ENCODE results near the gene LRRC2.

LRRC2 gene

GRCh38 chr3:46489875-46490274 is 76.2 kb downstream of the LRRC2 start:
- CTCF ChIA-PET: interaction anchor here (0.8 to 8.4 kb wide), 19 partner anchors 9 to 406 kb away, joined by 3 to 184 read pairs (median 6); partner anchors contain the start of genes CCR5, LRRC2 and RTP3
- Histone ChIP-seq H3K9me3 (ENCODE audit: control extremely low read depth in 1 of 5, control insufficient read depth in 4 of 5, insufficient read depth in 2 of 5, low read depth in 1 of 5, low read length in 4 of 5) (no peaks in the 10 kb centered on the region), H3K4me1 (ENCODE audit: control extremely low read depth in 1 of 4, control insufficient read depth in 4 of 4, insufficient read depth in 4 of 4, low read length in 3 of 4) (peaks cover 0 to 19% (median 9%) of the 10 kb centered on the region in 4 experiments), H3K4me3 (ENCODE audit: control insufficient read depth in 1 of 7, extremely low read depth in 1 of 7, insufficient read depth in 4 of 7, low read depth in 2 of 7, low read length in 6 of 7) (no peak overlapping the region), H3K27me3 (replicated peaks in 2 of 5; ENCODE audit: control insufficient read depth in 4 of 5, insufficient read depth in 5 of 5, low read length in 4 of 5) (peaks cover 0 to 3% (median 0%) of the 10 kb centered on the region in 5 experiments), H3K27ac (ENCODE audit: insufficient read depth in 1 of 2, low read depth in 1 of 2, low read length in 2 of 2, poor library complexity in 1 of 2, severe bottlenecking in 2 of 2) (no peak overlapping the region), H3K36me3 (ENCODE audit: control insufficient read depth in 4 of 4, insufficient read depth in 4 of 4, low read length in 3 of 4) (no peaks in the 10 kb centered on the region)
- POLR2A ChIA-PET: interaction anchor here (1.6 to 2.1 kb wide), 2 partner anchors 49 to 140 kb away, joined by 3 to 7 read pairs; no protein-coding TSS in a partner anchor
- WGBS (ENCODE audit: insufficient coverage): 33% methylated on average over 1 of the region's 1 CpG
- peak in 1 of 3 donors; percentile 7 for DNase-seq

GRCh38 chr3:46489381-46489780 is 76.7 kb downstream of the LRRC2 start:
- Histone ChIP-seq H3K9me3 (ENCODE audit: control extremely low read depth in 1 of 5, control insufficient read depth in 4 of 5, insufficient read depth in 2 of 5, low read depth in 1 of 5, low read length in 4 of 5) (no peaks in the 10 kb centered on the region), H3K27ac (ENCODE audit: insufficient read depth in 1 of 2, low read depth in 1 of 2, low read length in 2 of 2, poor library complexity in 1 of 2, severe bottlenecking in 2 of 2) (no peak overlapping the region), H3K4me1 (ENCODE audit: control extremely low read depth in 1 of 4, control insufficient read depth in 4 of 4, insufficient read depth in 4 of 4, low read length in 3 of 4) (peaks cover 0 to 19% (median 9%) of the 10 kb centered on the region in 4 experiments), H3K4me3 (ENCODE audit: control insufficient read depth in 1 of 7, extremely low read depth in 1 of 7, insufficient read depth in 4 of 7, low read depth in 2 of 7, low read length in 6 of 7) (peak overlapping the region in 1 of 7 experiments; percentile 61), H3K27me3 (replicated peaks in 2 of 5; ENCODE audit: control insufficient read depth in 4 of 5, insufficient read depth in 5 of 5, low read length in 4 of 5) (peaks cover 0 to 3% (median 0%) of the 10 kb centered on the region in 5 experiments), H3K36me3 (ENCODE audit: control insufficient read depth in 4 of 4, insufficient read depth in 4 of 4, low read length in 3 of 4) (no peaks in the 10 kb centered on the region)
- WGBS (ENCODE audit: insufficient coverage): 98% methylated on average over 4 of the region's 4 CpGs
- ChIA-PET CTCF (interaction anchor here (1.2 to 8.4 kb wide), 22 partner anchors 9 to 405 kb away, joined by 3 to 184 read pairs (median 6); partner anchors contain the start of genes CCR5, LRRC2 and RTP3), POLR2A (interaction anchor here (1.5 to 2.1 kb wide), 3 partner anchors 49 to 141 kb away, joined by 3 to 7 read pairs (median 7); no protein-coding TSS in a partner anchor)
- DNase-seq: no peak

- Histone ChIP-seq H3K27me3 (replicated peaks in 2 of 5; ENCODE audit: control insufficient read depth in 4 of 5, insufficient read depth in 5 of 5, low read length in 4 of 5) (peaks cover 0 to 3% (median 0%) of the 10 kb centered on the region in 5 experiments), H3K27ac (ENCODE audit: insufficient read depth in 1 of 2, low read depth in 1 of 2, low read length in 2 of 2, poor library complexity in 1 of 2, severe bottlenecking in 2 of 2) (no peak overlapping the region), H3K9me3 (ENCODE audit: control extremely low read depth in 1 of 5, control insufficient read depth in 4 of 5, insufficient read depth in 2 of 5, low read depth in 1 of 5, low read length in 4 of 5) (no peaks in the 10 kb centered on the region), H3K36me3 (ENCODE audit: control insufficient read depth in 4 of 4, insufficient read depth in 4 of 4, low read length in 3 of 4) (no peaks in the 10 kb centered on the region), H3K4me3 (ENCODE audit: control insufficient read depth in 1 of 7, extremely low read depth in 1 of 7, insufficient read depth in 4 of 7, low read depth in 2 of 7, low read length in 6 of 7) (peak overlapping the region in 3 of 7 experiments; percentile 35 to 71 (median 61)), H3K4me1 (ENCODE audit: control extremely low read depth in 1 of 4, control insufficient read depth in 4 of 4, insufficient read depth in 4 of 4, low read length in 3 of 4) (peaks cover 0 to 19% (median 9%) of the 10 kb centered on the region in 4 experiments)
- ChIA-PET POLR2A (interaction anchor here (1.5 to 2.1 kb wide), 3 partner anchors 50 to 141 kb away, joined by 3 to 7 read pairs (median 7); no protein-coding TSS in a partner anchor), CTCF (interaction anchor here (0.6 to 8.4 kb wide), 35 partner anchors 8 to 404 kb away, joined by 3 to 184 read pairs (median 5); partner anchors contain the start of genes CCR5, LRRC2 and RTP3)
- DNase-seq: peak; percentile 91 to 94 (median 93)
- WGBS (ENCODE audit: insufficient coverage): 18% methylated on average over 16 of the region's 26 CpGs
These were observed 77.3 kb downstream of the LRRC2 start for GRCh38 chr3:46488735-46489361.

- Histone ChIP-seq H3K4me1 (ENCODE audit: control extremely low read depth in 1 of 4, control insufficient read depth in 4 of 4, insufficient read depth in 4 of 4, low read length in 3 of 4) (peaks cover 0 to 15% (median 8%) of the 10 kb centered on the region in 4 experiments), H3K4me3 (ENCODE audit: control insufficient read depth in 1 of 7, extremely low read depth in 1 of 7, insufficient read depth in 4 of 7, low read depth in 2 of 7, low read length in 6 of 7) (no peak overlapping the region), H3K27me3 (replicated peaks in 2 of 5; ENCODE audit: control insufficient read depth in 4 of 5, insufficient read depth in 5 of 5, low read length in 4 of 5) (peaks cover 0 to 3% (median 0%) of the 10 kb centered on the region in 5 experiments), H3K27ac (ENCODE audit: insufficient read depth in 1 of 2, low read depth in 1 of 2, low read length in 2 of 2, poor library complexity in 1 of 2, severe bottlenecking in 2 of 2) (no peak overlapping the region), H3K9me3 (ENCODE audit: control extremely low read depth in 1 of 5, control insufficient read depth in 4 of 5, insufficient read depth in 2 of 5, low read depth in 1 of 5, low read length in 4 of 5) (no peaks in the 10 kb centered on the region), H3K36me3 (ENCODE audit: control insufficient read depth in 4 of 4, insufficient read depth in 4 of 4, low read length in 3 of 4) (no peaks in the 10 kb centered on the region)
- no peak for DNase-seq
- CTCF ChIA-PET: interaction anchor here (1.2 to 8.4 kb wide), 6 partner anchors 10 to 143 kb away, joined by 3 to 184 read pairs (median 6); partner anchors contain the start of gene LRRC2
- WGBS (ENCODE audit: insufficient coverage): 100% methylated on average over 2 of the region's 4 CpGs
- POLR2A ChIA-PET: no interaction called here
These were observed 80.3 kb downstream of the LRRC2 start for GRCh38 chr3:46485779-46486175.

GRCh38 chr3:46484911-46485778 is 81.0 kb downstream of the LRRC2 start:
- H3K27me3 ChIP-seq (replicated peaks in 2 of 5; ENCODE audit: control insufficient read depth in 4 of 5, insufficient read depth in 5 of 5, low read length in 4 of 5): peaks cover 0 to 3% (median 0%) of the 10 kb centered on the region in 5 experiments
- 82% methylated on average over 8 of the region's 10 CpGs for WGBS (ENCODE audit: insufficient coverage)
- no peak overlapping the region for H3K27ac ChIP-seq (ENCODE audit: insufficient read depth in 1 of 2, low read depth in 1 of 2, low read length in 2 of 2, poor library complexity in 1 of 2, severe bottlenecking in 2 of 2)
- peak in 1 of 3 donors; percentile 15 for DNase-seq
- H3K36me3 ChIP-seq (ENCODE audit: control insufficient read depth in 4 of 4, insufficient read depth in 4 of 4, low read length in 3 of 4): no peaks in the 10 kb centered on the region
- CTCF ChIA-PET: interaction anchor here (0.8 to 8.4 kb wide), 7 partner anchors 10 to 145 kb away, joined by 3 to 184 read pairs (median 4); partner anchors contain the start of gene LRRC2
- POLR2A ChIA-PET: no interaction called here
- H3K4me1 ChIP-seq (ENCODE audit: control extremely low read depth in 1 of 4, control insufficient read depth in 4 of 4, insufficient read depth in 4 of 4, low read length in 3 of 4): peaks cover 0 to 12% (median 7%) of the 10 kb centered on the region in 4 experiments
- H3K9me3 ChIP-seq (ENCODE audit: control extremely low read depth in 1 of 5, control insufficient read depth in 4 of 5, insufficient read depth in 2 of 5, low read depth in 1 of 5, low read length in 4 of 5): no peaks in the 10 kb centered on the region
- H3K4me3 ChIP-seq (ENCODE audit: control insufficient read depth in 1 of 7, extremely low read depth in 1 of 7, insufficient read depth in 4 of 7, low read depth in 2 of 7, low read length in 6 of 7): no peak overlapping the region

GRCh38 chr3:46484388-46484787 is 81.7 kb downstream of the LRRC2 start:
- no peak overlapping the region for H3K4me3 ChIP-seq (ENCODE audit: control insufficient read depth in 1 of 7, extremely low read depth in 1 of 7, insufficient read depth in 4 of 7, low read depth in 2 of 7, low read length in 6 of 7)
- no peaks in the 10 kb centered on the region for H3K9me3 ChIP-seq (ENCODE audit: control extremely low read depth in 1 of 5, control insufficient read depth in 4 of 5, insufficient read depth in 2 of 5, low read depth in 1 of 5, low read length in 4 of 5)
- DNase-seq: no peak
- POLR2A ChIA-PET: no interaction called here
- no peak overlapping the region for H3K27ac ChIP-seq (ENCODE audit: insufficient read depth in 1 of 2, low read depth in 1 of 2, low read length in 2 of 2, poor library complexity in 1 of 2, severe bottlenecking in 2 of 2)
- H3K27me3 ChIP-seq (replicated peaks in 2 of 5; ENCODE audit: control insufficient read depth in 4 of 5, insufficient read depth in 5 of 5, low read length in 4 of 5): peaks cover 0 to 3% (median 0%) of the 10 kb centered on the region in 5 experiments
- H3K36me3 ChIP-seq (ENCODE audit: control insufficient read depth in 4 of 4, insufficient read depth in 4 of 4, low read length in 3 of 4): no peaks in the 10 kb centered on the region
- peaks cover 0 to 9% (median 6%) of the 10 kb centered on the region in 4 experiments for H3K4me1 ChIP-seq (ENCODE audit: control extremely low read depth in 1 of 4, control insufficient read depth in 4 of 4, insufficient read depth in 4 of 4, low read length in 3 of 4)
- WGBS (ENCODE audit: insufficient coverage): no CpG with 5 or more reads among the region's 1 CpG
- CTCF ChIA-PET: interaction anchor here (0.8 to 8.4 kb wide), 4 partner anchors 9 to 112 kb away, joined by 3 to 184 read pairs (median 4); partner anchors contain the start of gene LRRC2

All from common myeloid progenitor, CD34-positive (primary cell).